IMR-90 (cell line): ENCODE data around the gene ANO2. TPM values are rescaled to one million over a fixed set of nuclear protein-coding genes. Genes with fewer than 3 reads are reported as not detected.
A peak's percentile ranks its signal among the peaks of the same experiment; 100 is the strongest.

Source experiments
- ATAC-seq: fragments of 200-7000 bp; cut with Tn5 transposase; 2 replicates; pipeline ENCODE4 v1.9.1; 2020; ENCODE audit warnings: low read depth, mild to moderate bottlenecking, moderate library complexity
- BruUV-seq: library from RNA; stranded (reverse); fragments of 400-500 nt; replicated peaks from 2 replicates; lab custom pipeline; 2021; lab: Mats Ljungman, UMichigan
- CTCF ChIA-PET: fragments of 300-600 bp; formaldehyde crosslinking; extraction: SDS; loops from one replicate; lab custom pipeline; 2021; ENCODE audit warnings: antibody characterized with exemption; lab: Yijun Ruan, JAX
- POLR2A ChIA-PET: fragments of 300-600 bp; sonication (Branson Sonifier 250); formaldehyde crosslinking; loops from one replicate; lab custom pipeline; 2022; ENCODE audit warnings: antibody characterized with exemption; ENCODE audit not compliant: unreplicated experiment; lab: Charles Lee
- DNase-seq: peaks from one replicate; pipeline ENCODE4 v3.0.0; 2013
- H2AFZ ChIP-seq: replicated peaks from 2 replicates; pipeline ENCODE3; 2013; ENCODE audit warnings: low read length, mild to moderate bottlenecking; ENCODE audit not compliant: poor library complexity
- H2AK5ac ChIP-seq: 2 replicates; pipeline ENCODE4 v1.6.1; 2013; ENCODE audit warnings: low read depth, low read length, inconsistent platforms
- H2AK9ac ChIP-seq: replicated peaks from 2 replicates; pipeline ENCODE3; 2013; ENCODE audit warnings: mild to moderate bottlenecking, low read depth, low read length, moderate library complexity; ENCODE audit not compliant: poor library complexity
- H2BK120ac ChIP-seq: 2 replicates; pipeline ENCODE4 v1.6.1; 2013; ENCODE audit warnings: low read depth, low read length, inconsistent platforms
- H2BK15ac ChIP-seq: 3 replicates; pipeline ENCODE4 v1.6.1; 2013; ENCODE audit warnings: low read depth, low read length, inconsistent platforms
- H2BK20ac ChIP-seq: 2 replicates; pipeline ENCODE4 v1.6.1; 2013; ENCODE audit warnings: low read depth, mild to moderate bottlenecking, inconsistent platforms, low read length, moderate library complexity
- H2BK5ac ChIP-seq: 2 replicates; pipeline ENCODE4 v1.6.1; 2013; ENCODE audit warnings: mild to moderate bottlenecking, low read depth, low read length, inconsistent platforms; ENCODE audit not compliant: poor library complexity, severe bottlenecking
- H3K14ac ChIP-seq: replicated peaks from 2 replicates; pipeline ENCODE4 v1.6.1; 2013; ENCODE audit warnings: low read depth, low read length, inconsistent platforms
- H3K18ac ChIP-seq: 2 replicates; pipeline ENCODE4 v1.6.1; 2013; ENCODE audit warnings: low read depth, low read length, control low read depth
- H3K23ac ChIP-seq: 2 replicates; pipeline ENCODE4 v1.6.1; 2013; ENCODE audit warnings: low read depth, low read length, inconsistent platforms
- H3K27ac ChIP-seq: 2 replicates; pipeline ENCODE4 v1.5.1; 2013; ENCODE audit warnings: mild to moderate bottlenecking, control low read depth, low read length; ENCODE audit not compliant: insufficient read depth
- H3K27me3 ChIP-seq: 2 replicates; pipeline ENCODE4 v1.6.1; 2013; ENCODE audit warnings: low read length; ENCODE audit not compliant: control insufficient read depth, insufficient read depth
- H3K36me3 ChIP-seq: 2 replicates; pipeline ENCODE4 v1.6.1; 2013; ENCODE audit warnings: low read length, mixed read lengths; ENCODE audit not compliant: control insufficient read depth, insufficient read depth
- H3K4ac ChIP-seq: 2 replicates; pipeline ENCODE4 v1.6.1; 2013; ENCODE audit warnings: low read depth, low read length, inconsistent platforms
- H3K4me1 ChIP-seq: 2 replicates; pipeline ENCODE4 v1.6.1; 2013; ENCODE audit warnings: low read length, mixed read lengths; ENCODE audit not compliant: control insufficient read depth, insufficient read depth
- H3K4me2 ChIP-seq: 2 replicates; pipeline ENCODE4 v1.6.1; 2013; ENCODE audit warnings: low read depth, mild to moderate bottlenecking, control low read depth, low read length, moderate library complexity
- H3K4me3 ChIP-seq: 2 replicates; pipeline ENCODE4 v1.5.1; 2013; ENCODE audit warnings: low read depth, mild to moderate bottlenecking, control low read depth, low read length, moderate library complexity; ENCODE audit not compliant: insufficient read depth
- H3K56ac ChIP-seq: 2 replicates; pipeline ENCODE4 v1.6.1; 2013; ENCODE audit warnings: low read length, inconsistent platforms; ENCODE audit not compliant: insufficient read depth; ENCODE audit errors: extremely low read depth
- H3K79me1 ChIP-seq, 2 experiments: 2 replicates each; pipeline ENCODE4 v1.6.1; 2013; ENCODE audit warnings: low read length in 2 of 2, inconsistent platforms in 1 of 2, low read depth in 1 of 2
- H3K9ac ChIP-seq: 2 replicates; pipeline ENCODE4 v1.6.1; 2013; ENCODE audit warnings: low read depth, low read length, control low read depth
- H3K9me1 ChIP-seq: 2 replicates; pipeline ENCODE4 v1.6.1; 2013; ENCODE audit warnings: low read length, inconsistent platforms; ENCODE audit not compliant: insufficient read depth
- H3K9me3 ChIP-seq: 2 replicates; pipeline ENCODE4 v1.6.1; 2013; ENCODE audit warnings: low read length; ENCODE audit not compliant: control insufficient read depth, insufficient read depth
- H4K20me1 ChIP-seq: 2 replicates; pipeline ENCODE4 v1.6.1; 2013; ENCODE audit warnings: low read length, inconsistent platforms; ENCODE audit not compliant: insufficient read depth
- H4K5ac ChIP-seq: 2 replicates; pipeline ENCODE4 v1.6.1; 2013; ENCODE audit warnings: mild to moderate bottlenecking, low read depth, low read length, control low read depth
- H4K8ac ChIP-seq, 2 experiments: 2 replicates each; pipeline ENCODE4 v1.6.1; 2013; ENCODE audit warnings: low read depth in 2 of 2, low read length in 2 of 2, control low read depth in 1 of 2, inconsistent platforms in 1 of 2
- H4K91ac ChIP-seq: 2 replicates; pipeline ENCODE4 v1.6.1; 2013; ENCODE audit warnings: low read depth, low read length, inconsistent platforms; ENCODE audit not compliant: insufficient read depth
- BHLHE40 ChIP-seq: fragments of 150-350 bp; IDR thresholded peaks from 2 replicates; pipeline ENCODE4 v1.6.1; 2016; ENCODE audit warnings: mild to moderate bottlenecking, low read depth, low read length
- CEBPB ChIP-seq: IDR thresholded peaks from 2 replicates; pipeline ENCODE4 v1.6.1; 2012; ENCODE audit warnings: low read depth, low read length, improper control_type of control experiment
- CHD1 ChIP-seq: IDR thresholded peaks from 2 replicates; pipeline ENCODE4 v1.6.1; 2012; ENCODE audit warnings: low read depth, low read length, improper control_type of control experiment
- FOS ChIP-seq: fragments of 150-350 bp; IDR thresholded peaks from 2 replicates; pipeline ENCODE4 v1.6.1; 2016; ENCODE audit warnings: low read depth, low read length
- MAFK ChIP-seq: IDR thresholded peaks from 2 replicates; pipeline ENCODE4 v1.6.1; 2012; ENCODE audit warnings: low read depth, low read length, improper control_type of control experiment
- NFE2L2 ChIP-seq: fragments of 150-350 bp; IDR thresholded peaks from 2 replicates; pipeline ENCODE4 v1.6.1; 2016; ENCODE audit warnings: low read depth, mild to moderate bottlenecking, low read length
- POLR2A ChIP-seq: IDR thresholded peaks from 2 replicates; pipeline ENCODE4 v1.6.1; 2012; ENCODE audit warnings: mild to moderate bottlenecking, low read depth, low read length
- RAD21 ChIP-seq: IDR thresholded peaks from 2 replicates; pipeline ENCODE4 v1.6.1; 2012; ENCODE audit warnings: low read length, improper control_type of control experiment
- RCOR1 ChIP-seq: IDR thresholded peaks from 2 replicates; pipeline ENCODE4 v1.6.1; 2012; ENCODE audit warnings: mild to moderate bottlenecking, low read length, improper control_type of control experiment; ENCODE audit not compliant: insufficient replicate concordance
- WGBS, 2 experiments: methylation state at CpG; one replicate each; pipeline versions ENCODE4 v1.1.5 to v1.1.7; 2013; ENCODE audit warnings: missing lambda C conversion rate in 2 of 2; ENCODE audit not compliant: insufficient read length in 1 of 2; ENCODE audit errors: extremely low coverage in 2 of 2; 5-methylcytosine and 5-hydroxymethylcytosine counted together
- dilution Hi-C: fragments of 300-500 bp; cut with HindIII; formaldehyde crosslinking; loops from one replicate; pipeline ENCODE4 v1.14.3; 2018; ENCODE audit warnings: low sequenced_read_pairs; ENCODE audit not compliant: unreplicated experiment
- in situ Hi-C: fragments of 300-500 bp; cut with MboI; formaldehyde crosslinking; loops from 3 replicates; pipeline ENCODE4 v1.14.3; 2019; ENCODE audit warnings: low sequenced_read_pairs, inconsistent platforms, mixed read lengths
- intact Hi-C: fragments of 100-400 bp; cut with micrococcal nuclease; formaldehyde crosslinking; loops from 2 replicates; pipeline ENCODE4 v1.10.0; 2022
- polyA plus RNA-seq, 3 experiments: library from polyadenylated mRNA; depleted of rRNA; stranded (reverse); fragments of >200 nt; gene quantifications; 2 replicates each; pipeline ENCODE4 v1.2.3, GENCODE V29; 2012; ENCODE audit warnings: low replicate concordance in 1 of 3
- total RNA-seq: library from RNA; depleted of rRNA; stranded (reverse); fragments of >200 nt; gene quantifications from 2 replicates; pipeline ENCODE4 v1.2.3, GENCODE V29; 2012
- TF ChIP-seq, protein P1 (sequence below): conservative IDR thresholded peaks from 2 replicates; pipeline ENCODE4 v1.5.1; 2012; ENCODE audit warnings: mild to moderate bottlenecking, low read depth, low read length, improper control_type of control experiment
- TF ChIP-seq, protein P2 (sequence below): fragments of 150-350 bp; IDR thresholded peaks from 2 replicates; pipeline ENCODE4 v1.6.1; 2016; ENCODE audit warnings: low read depth, mild to moderate bottlenecking, low read length, moderate library complexity, borderline replicate concordance

Gene ANO2
- total and polyA plus RNA-seq, 2 of the 4 experiments (the other 2 are of a cell fraction), result 0.22 TPM; not detected in 1

DNA sequence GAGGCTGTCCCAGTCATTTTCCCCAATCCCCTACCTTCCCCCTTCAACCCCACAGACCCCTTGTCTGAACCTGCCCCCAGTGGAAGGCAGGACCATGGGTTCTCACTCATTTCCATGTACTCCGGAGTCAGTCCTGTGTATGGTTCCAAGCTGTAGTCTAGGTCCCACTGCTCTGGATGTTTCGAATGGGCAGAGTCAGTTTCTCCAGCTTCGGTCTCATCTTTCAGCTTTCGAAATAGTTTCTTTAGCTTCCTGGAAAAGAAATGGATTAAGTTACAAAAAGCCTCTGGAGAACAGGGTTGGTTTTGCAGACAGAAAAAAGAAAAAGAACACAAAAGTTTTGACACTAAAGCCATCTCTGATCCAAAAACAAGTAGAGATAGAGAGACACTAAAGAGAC lies 345.7 kb downstream of the ANO2 start:
- Histone ChIP-seq H3K9me1 (no peaks in the 10 kb centered on the region), H3K23ac (no peak overlapping the region), H3K9me3 (no peaks in the 10 kb centered on the region), H2AK9ac (no peak overlapping the region), H3K4me3 (no peak overlapping the region), H3K4me2 (peak overlapping the region; percentile 20; the same call in 1 of the 2 replicates), H3K36me3 (no peaks in the 10 kb centered on the region), H4K91ac (no peak overlapping the region), H4K5ac (no peak overlapping the region), H3K56ac (no peak overlapping the region), H4K20me1 (no peaks in the 10 kb centered on the region), H2BK5ac (no peak overlapping the region), H3K9ac (no peak overlapping the region), H2BK15ac (no peak overlapping the region), H2AFZ (no peak overlapping the region), H2BK120ac (no peak overlapping the region), H4K8ac (no peak overlapping the region), H3K14ac (no peak overlapping the region), H2AK5ac (no peak overlapping the region), H3K18ac (no peak overlapping the region; the same call in 1 of the 2 replicates), H3K4me1 (no peaks in the 10 kb centered on the region), H3K4ac (no peak overlapping the region), H3K79me1 (no peaks in the 10 kb centered on the region), H2BK20ac (no peak overlapping the region), H3K27ac (no peak overlapping the region), H3K27me3 (peaks cover 27% of the 10 kb centered on the region)
- ChIA-PET POLR2A (no interaction called here), CTCF (no interaction called here)
- no TSS peak for BruUV-seq
- WGBS, 2 experiments, result 83% methylated on average over 1 of the region's 4 CpGs; no CpG with 5 or more reads in 1 of the 2 experiments
- ATAC-seq, result no peak
- no peak for DNase-seq
- TF ChIP-seq CEBPB, result no peak
- TF ChIP-seq RCOR1, result no peak
- no peak for TF ChIP-seq POLR2A
- TF ChIP-seq MAFK, result no peak
- TF ChIP-seq, protein P1, sequence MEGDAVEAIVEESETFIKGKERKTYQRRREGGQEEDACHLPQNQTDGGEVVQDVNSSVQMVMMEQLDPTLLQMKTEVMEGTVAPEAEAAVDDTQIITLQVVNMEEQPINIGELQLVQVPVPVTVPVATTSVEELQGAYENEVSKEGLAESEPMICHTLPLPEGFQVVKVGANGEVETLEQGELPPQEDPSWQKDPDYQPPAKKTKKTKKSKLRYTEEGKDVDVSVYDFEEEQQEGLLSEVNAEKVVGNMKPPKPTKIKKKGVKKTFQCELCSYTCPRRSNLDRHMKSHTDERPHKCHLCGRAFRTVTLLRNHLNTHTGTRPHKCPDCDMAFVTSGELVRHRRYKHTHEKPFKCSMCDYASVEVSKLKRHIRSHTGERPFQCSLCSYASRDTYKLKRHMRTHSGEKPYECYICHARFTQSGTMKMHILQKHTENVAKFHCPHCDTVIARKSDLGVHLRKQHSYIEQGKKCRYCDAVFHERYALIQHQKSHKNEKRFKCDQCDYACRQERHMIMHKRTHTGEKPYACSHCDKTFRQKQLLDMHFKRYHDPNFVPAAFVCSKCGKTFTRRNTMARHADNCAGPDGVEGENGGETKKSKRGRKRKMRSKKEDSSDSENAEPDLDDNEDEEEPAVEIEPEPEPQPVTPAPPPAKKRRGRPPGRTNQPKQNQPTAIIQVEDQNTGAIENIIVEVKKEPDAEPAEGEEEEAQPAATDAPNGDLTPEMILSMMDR, result no peak
- no peak for TF ChIP-seq FOS
- TF ChIP-seq CHD1, result no peak
- TF ChIP-seq, protein P2, sequence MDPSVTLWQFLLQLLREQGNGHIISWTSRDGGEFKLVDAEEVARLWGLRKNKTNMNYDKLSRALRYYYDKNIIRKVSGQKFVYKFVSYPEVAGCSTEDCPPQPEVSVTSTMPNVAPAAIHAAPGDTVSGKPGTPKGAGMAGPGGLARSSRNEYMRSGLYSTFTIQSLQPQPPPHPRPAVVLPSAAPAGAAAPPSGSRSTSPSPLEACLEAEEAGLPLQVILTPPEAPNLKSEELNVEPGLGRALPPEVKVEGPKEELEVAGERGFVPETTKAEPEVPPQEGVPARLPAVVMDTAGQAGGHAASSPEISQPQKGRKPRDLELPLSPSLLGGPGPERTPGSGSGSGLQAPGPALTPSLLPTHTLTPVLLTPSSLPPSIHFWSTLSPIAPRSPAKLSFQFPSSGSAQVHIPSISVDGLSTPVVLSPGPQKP, result no peak
- TF ChIP-seq RAD21, result no peak
- TF ChIP-seq NFE2L2, result no peak
- no peak for TF ChIP-seq BHLHE40
- in situ Hi-C loops, result no loop called here
- intact Hi-C loops, result no loop called here
- dilution Hi-C loops, result no loop called here
